Transverse colon (tissue), 4 donors: ENCODE measurements around the gene ARHGAP24. TPM values are rescaled to one million over a fixed set of nuclear protein-coding genes. Genes with fewer than 3 reads are reported as not detected.

Experiments used
- DNase-seq: peaks from one replicate; pipeline ENCODE4 v3.0.0-alpha.2; 2019
- H3K27ac ChIP-seq, 4 donors: fragments of 200-600 bp; sonication (generic); 2 replicates each; pipeline ENCODE4 v1.5.1; 2016 to 2018; ENCODE audit warnings: inconsistent platforms in 4 of 4
- H3K27me3 ChIP-seq: fragments of 200-600 bp; sonication (generic); 2 replicates; pipeline ENCODE4 v1.5.1; 2017; ENCODE audit warnings: inconsistent platforms
- H3K36me3 ChIP-seq, 4 donors: fragments of 200-600 bp; sonication (generic); 2 replicates each; pipeline ENCODE4 v1.5.1; 2017 to 2019; ENCODE audit warnings: inconsistent platforms in 4 of 4
- H3K4me1 ChIP-seq, 4 donors: fragments of 200-600 bp; sonication (generic); 2 replicates each; pipeline ENCODE4 v1.5.1; 2017 to 2020; ENCODE audit warnings: inconsistent platforms in 4 of 4
- H3K4me3 ChIP-seq, 4 donors: fragments of 200-600 bp; sonication (generic); 1 replicate in 1 of 4; 2 replicates in 3 of 4; pipeline versions ENCODE4 v1.5.1 to v1.6.1; 2017 to 2019; ENCODE audit warnings: inconsistent platforms in 4 of 4
- H3K9me3 ChIP-seq, 2 donors: fragments of 200-600 bp; sonication (generic); 2 replicates each; pipeline ENCODE4 v1.5.1; 2017 to 2019; ENCODE audit warnings: inconsistent platforms in 2 of 2
- EP300 ChIP-seq: sonication (generic); formaldehyde crosslinking; IDR thresholded peaks from one replicate; pipeline ENCODE4 v1.6.1; 2017; ENCODE audit warnings: antibody characterized with exemption, low read depth
- POLR2A ChIP-seq: fragments of 450-650 bp; IDR thresholded peaks from one replicate; pipeline ENCODE4 v1.6.1; 2016; ENCODE audit warnings: antibody characterized with exemption, mild to moderate bottlenecking, moderate library complexity
- POLR2AphosphoS5 ChIP-seq, 3 donors: sonication (generic); formaldehyde crosslinking; IDR thresholded peaks; one replicate each; pipeline ENCODE4 v1.6.1; 2016; ENCODE audit warnings: antibody characterized with exemption in 3 of 3
- WGBS, 2 donors: methylation state at CpG; one replicate each; pipeline ENCODE4 v1.1.5; 2018; ENCODE audit warnings: low coverage in 1 of 2; 5-methylcytosine and 5-hydroxymethylcytosine counted together
- in situ Hi-C, 4 donors: fragments of 200-750 bp; cut with MboI; loops; one replicate each; pipeline versions ENCODE4 v1.15.0 to v1.15.1; 2017; ENCODE audit warnings: low sequenced_read_pairs in 3 of 4, low pct_ligation_motif_present in 1 of 4, low pct_unique_long_range_greater_than_20kb in 1 of 4
- intact Hi-C: fragments of 100-400 bp; cut with DNase I; formaldehyde crosslinking; loops from one replicate; pipeline ENCODE4 v1.15.1; 2023; ENCODE audit warnings: low total_unique reads
- total RNA-seq, 4 donors: library from RNA; depleted of rRNA; stranded (reverse); fragments of >200 nt; gene quantifications; one replicate each; pipeline ENCODE4 v1.1.0, GENCODE V29; 2016
- TF ChIP-seq, protein P1 (sequence below), 5 experiments: fragments of 200-600 bp in 3 of 5; fragments of 450-650 bp in 2 of 5; sonication (generic) in 3 of 5; IDR thresholded peaks; 1 replicate in 2 of 5; 2 replicates in 3 of 5; pipeline ENCODE4 v1.5.1; 2016 to 2017; ENCODE audit warnings: antibody characterized with exemption in 5 of 5, inconsistent platforms in 3 of 5, mild to moderate bottlenecking in 2 of 5, moderate library complexity in 1 of 5

Gene ARHGAP24
- total RNA-seq, 4 donors from 2014 or later, result 4.2 to 32.0 (median 12.6) TPM

GRCh38 chr4:85780664-85781063, 305.7 kb downstream of the ARHGAP24 start:
- peak overlapping the region in 3 of 4 donors; percentile 50 to 75 (median 69) for H3K27ac ChIP-seq
- intact Hi-C loops (no loop called here), in situ Hi-C loops (loop anchor here in 2 of 4 donors (25.0 kb wide), 1 partner anchor 182 kb away; no protein-coding TSS in a partner anchor)
- WGBS, 2 donors, result 56 to 57% methylated on average over 3 of the region's 3 CpGs
- no peak overlapping the region for H3K4me3 ChIP-seq
- H3K4me1 ChIP-seq, result peaks cover 0 to 18% (median 0%) of the 10 kb centered on the region in 4 donors
- no peak for TF ChIP-seq EP300
- TF ChIP-seq, protein P1, sequence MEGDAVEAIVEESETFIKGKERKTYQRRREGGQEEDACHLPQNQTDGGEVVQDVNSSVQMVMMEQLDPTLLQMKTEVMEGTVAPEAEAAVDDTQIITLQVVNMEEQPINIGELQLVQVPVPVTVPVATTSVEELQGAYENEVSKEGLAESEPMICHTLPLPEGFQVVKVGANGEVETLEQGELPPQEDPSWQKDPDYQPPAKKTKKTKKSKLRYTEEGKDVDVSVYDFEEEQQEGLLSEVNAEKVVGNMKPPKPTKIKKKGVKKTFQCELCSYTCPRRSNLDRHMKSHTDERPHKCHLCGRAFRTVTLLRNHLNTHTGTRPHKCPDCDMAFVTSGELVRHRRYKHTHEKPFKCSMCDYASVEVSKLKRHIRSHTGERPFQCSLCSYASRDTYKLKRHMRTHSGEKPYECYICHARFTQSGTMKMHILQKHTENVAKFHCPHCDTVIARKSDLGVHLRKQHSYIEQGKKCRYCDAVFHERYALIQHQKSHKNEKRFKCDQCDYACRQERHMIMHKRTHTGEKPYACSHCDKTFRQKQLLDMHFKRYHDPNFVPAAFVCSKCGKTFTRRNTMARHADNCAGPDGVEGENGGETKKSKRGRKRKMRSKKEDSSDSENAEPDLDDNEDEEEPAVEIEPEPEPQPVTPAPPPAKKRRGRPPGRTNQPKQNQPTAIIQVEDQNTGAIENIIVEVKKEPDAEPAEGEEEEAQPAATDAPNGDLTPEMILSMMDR (IDR thresholded peaks at IDR 0.05), result no peak
- no peak for TF ChIP-seq POLR2A
- TF ChIP-seq POLR2AphosphoS5 (IDR thresholded peaks at IDR 0.05), result peak in 1 of 3 donors; percentile 40
- no peaks in the 10 kb centered on the region for H3K27me3 ChIP-seq
- H3K9me3 ChIP-seq, result no peaks in the 10 kb centered on the region
- DNase-seq, result no peak
- no peaks in the 10 kb centered on the region for H3K36me3 ChIP-seq

GRCh38 chr4:85783483-85783882, 308.5 kb downstream of the ARHGAP24 start:
- H3K27me3 ChIP-seq, result no peaks in the 10 kb centered on the region
- intact Hi-C loops (no loop called here), in situ Hi-C loops (loop anchor here in 2 of 4 donors (25.0 kb wide), 1 partner anchor 179 kb away; no protein-coding TSS in a partner anchor)
- no peak overlapping the region for H3K4me3 ChIP-seq
- no peak for DNase-seq
- 37 to 58% methylated on average over 2 of the region's 2 CpGs for WGBS, 2 donors
- H3K9me3 ChIP-seq, result no peaks in the 10 kb centered on the region
- peak overlapping the region in 2 of 4 donors; percentile 26 to 39 for H3K27ac ChIP-seq
- H3K36me3 ChIP-seq, result no peaks in the 10 kb centered on the region
- peak in 1 of 3 donors; percentile 5 for TF ChIP-seq POLR2AphosphoS5 (IDR thresholded peaks at IDR 0.05)
- TF ChIP-seq EP300, result no peak
- TF ChIP-seq POLR2A, result no peak
- peaks cover 0 to 12% (median 3%) of the 10 kb centered on the region in 4 donors for H3K4me1 ChIP-seq

GRCh38 chr4:85783900-85784299, 308.9 kb downstream of the ARHGAP24 start:
- TF ChIP-seq EP300 (no peak), POLR2AphosphoS5 (IDR thresholded peaks at IDR 0.05) (no peak), POLR2A (no peak)
- TF ChIP-seq, protein P1 (IDR thresholded peaks at IDR 0.05), result no peak
- Histone ChIP-seq H3K4me3 (no peak overlapping the region), H3K4me1 (peaks cover 0 to 12% (median 3%) of the 10 kb centered on the region in 4 donors), H3K36me3 (no peaks in the 10 kb centered on the region), H3K27ac (peak overlapping the region; percentile 23 to 39 (median 29)), H3K9me3 (no peaks in the 10 kb centered on the region), H3K27me3 (no peaks in the 10 kb centered on the region)
- DNase-seq, result no peak
- in situ Hi-C loops (loop anchor here in 2 of 4 donors (25.0 kb wide), 1 partner anchor 178 kb away; no protein-coding TSS in a partner anchor), intact Hi-C loops (no loop called here)
- 71 to 72% methylated on average over 1 of the region's 1 CpG for WGBS, 2 donors

GRCh38 chr4:85784348-85784747, 309.4 kb downstream of the ARHGAP24 start:
- in situ Hi-C loops, result loop anchor here in 2 of 4 donors (25.0 kb wide), 1 partner anchor 178 kb away; no protein-coding TSS in a partner anchor
- peaks cover 0 to 12% (median 3%) of the 10 kb centered on the region in 4 donors for H3K4me1 ChIP-seq

More at GRCh38 chr4:85784348-85784747, 309.4 kb downstream of the ARHGAP24 start:
- 83 to 92% methylated on average over 2 to 3 of the region's 3 CpGs for WGBS, 2 donors
- Histone ChIP-seq H3K9me3 (no peaks in the 10 kb centered on the region), H3K27ac (peak overlapping the region; percentile 23 to 39 (median 29)), H3K27me3 (no peaks in the 10 kb centered on the region), H3K36me3 (no peaks in the 10 kb centered on the region), H3K4me3 (no peak overlapping the region)
- no peak for TF ChIP-seq EP300
- TF ChIP-seq, protein P1 (IDR thresholded peaks at IDR 0.05), result no peak
- TF ChIP-seq POLR2A, result no peak
- no peak for TF ChIP-seq POLR2AphosphoS5 (IDR thresholded peaks at IDR 0.05)
- no peak for DNase-seq
- intact Hi-C loops, result no loop called here
